ENCODE results near the gene SLC4A7. TPM values are rescaled to one million over a fixed set of nuclear protein-coding genes. Genes with fewer than 3 reads are reported as not detected.
"Not testable (repeated sequence)": the region's sequence is repeated elsewhere in the genome, so short reads cannot be mapped to it uniquely, and the experiment has no call there.

The SLC4A7 gene
- 10.6 TPM for polyA plus RNA-seq

DNA sequence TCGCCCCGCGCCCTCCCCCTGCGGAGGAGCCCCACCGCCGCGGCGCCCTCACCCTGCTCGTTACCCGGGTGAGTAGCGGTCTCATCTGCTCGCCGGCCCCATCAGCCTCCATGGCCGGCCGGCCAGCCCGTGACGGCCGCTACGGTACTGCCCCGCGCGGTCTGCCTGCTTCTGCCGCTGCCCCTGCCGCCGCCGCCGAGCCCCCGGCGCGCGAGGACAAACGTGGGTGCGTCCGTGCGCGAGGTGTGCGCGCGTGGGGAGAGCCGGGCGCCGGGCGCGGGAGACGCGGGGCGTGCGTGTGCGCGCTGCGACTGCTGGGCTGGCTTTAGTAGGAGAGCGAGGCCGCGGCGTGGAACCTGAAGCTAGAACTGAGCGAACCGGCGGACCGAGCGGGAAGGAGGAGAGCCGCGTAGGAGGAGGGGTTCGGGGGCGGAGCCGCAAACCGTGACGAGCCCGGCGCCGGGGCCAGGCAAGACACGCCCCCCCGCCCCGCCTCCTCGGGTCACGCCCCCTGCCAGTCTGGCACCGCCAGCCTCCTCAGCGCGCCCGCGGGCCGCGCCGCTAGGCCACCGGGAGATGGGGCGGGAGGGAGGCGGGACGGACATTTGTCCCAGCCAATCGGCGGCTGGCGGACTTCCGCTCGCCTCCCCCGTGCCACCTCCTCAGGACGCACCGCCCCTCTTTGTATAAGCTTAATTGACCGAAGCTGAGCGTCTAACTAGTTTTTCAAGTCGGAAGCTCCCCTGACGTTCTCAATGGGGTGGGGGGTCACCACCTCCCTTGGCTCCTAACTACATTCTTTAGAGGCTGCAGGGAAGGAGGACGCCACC lies at the start of gene SLC4A7:
Gene SLC4A7, minus strand, starts transcription at position 370 of the 830 bp plus-strand sequence. Its CDS starts 258 bp downstream, at position 112.
- peak within 1 kb of the TSS; percentile 98 to 100 (median 99) for H3K4me3 Mint-ChIP-seq
- H3K9me3 Mint-ChIP-seq: peaks cover 0 to 2% (median 0%) of the 10 kb centered on the region in 3 donors
- H3K27ac Mint-ChIP-seq: peak within 1 kb of the TSS; percentile 96
- H3K36me3 Mint-ChIP-seq: no peaks in the 10 kb centered on the region
- H3K27me3 Mint-ChIP-seq: no peaks in the 10 kb centered on the region
- H3K4me1 Mint-ChIP-seq: peaks cover 32 to 36% (median 35%) of the 10 kb centered on the region in 3 donors

DNA sequence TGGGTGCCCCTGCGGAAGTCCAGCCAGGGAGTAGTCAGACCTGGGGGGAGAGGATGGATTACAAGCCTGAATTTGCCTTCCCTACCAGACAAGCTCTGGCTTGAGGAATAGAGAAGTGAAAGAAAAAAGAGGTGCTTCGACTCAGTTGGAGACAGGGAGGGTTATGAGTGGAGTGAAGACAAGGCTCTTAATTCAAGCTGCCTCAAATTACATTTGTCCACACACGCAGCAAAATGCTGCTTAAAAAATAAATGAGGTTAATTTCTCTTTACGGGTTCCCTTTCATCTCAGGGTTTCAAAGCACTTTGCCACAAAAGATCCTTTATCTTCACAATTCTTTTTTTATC lies 49.0 kb upstream of the SLC4A7 start:
- no peaks in the 10 kb centered on the region for H3K9me3 Mint-ChIP-seq
- peaks cover 3% of the 10 kb centered on the region for H3K36me3 Mint-ChIP-seq
- H3K4me3 Mint-ChIP-seq: peak overlapping the region in 1 of 4 donors; percentile 27
- peaks cover 20 to 27% (median 21%) of the 10 kb centered on the region in 3 donors for H3K4me1 Mint-ChIP-seq
- no peak overlapping the region for H3K27ac Mint-ChIP-seq
- peaks cover 3% of the 10 kb centered on the region for H3K27me3 Mint-ChIP-seq

DNA sequence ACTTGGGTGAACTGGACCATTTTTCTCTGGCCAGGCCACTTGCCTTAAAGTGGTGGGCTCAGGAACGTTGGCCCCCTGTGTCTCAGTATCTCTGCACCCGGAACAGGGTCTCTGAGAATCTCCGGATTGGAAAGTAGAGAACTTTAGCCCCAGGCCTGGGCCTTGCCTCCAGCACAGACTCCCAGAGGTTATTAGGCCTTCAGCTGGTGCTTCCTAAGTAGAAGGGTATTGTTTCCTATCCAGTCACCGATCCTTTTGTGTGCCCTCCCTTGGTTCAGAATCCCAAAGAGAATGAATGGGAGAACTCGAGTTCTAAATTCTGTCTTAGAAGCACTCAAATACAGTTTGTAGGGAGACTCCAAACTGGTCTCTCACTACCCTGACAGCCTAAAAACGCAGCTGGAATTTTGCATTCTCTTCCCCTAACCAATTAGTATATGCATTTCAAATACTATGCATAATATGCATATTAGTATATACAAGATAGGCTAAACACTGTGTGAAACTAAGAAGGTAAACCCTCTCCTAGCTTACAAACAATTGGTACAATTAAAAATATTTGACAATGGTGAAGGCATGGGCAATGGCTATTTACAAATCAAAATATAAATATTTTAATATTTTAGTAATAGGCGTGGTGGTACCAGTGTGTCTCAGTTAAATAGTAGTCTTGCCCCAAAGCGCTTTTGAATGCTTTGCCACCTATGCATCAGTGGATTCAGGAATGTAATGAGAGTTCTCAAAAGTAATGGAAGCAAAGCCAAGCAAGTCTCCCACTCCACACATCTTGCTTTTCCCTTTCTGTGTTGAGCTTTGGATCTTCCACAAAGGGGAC lies 48.5 kb upstream of the SLC4A7 start:
- Mint-ChIP-seq H3K36me3 (peaks cover 3% of the 10 kb centered on the region), H3K4me1 (peaks cover 20 to 27% (median 21%) of the 10 kb centered on the region in 3 donors), H3K27me3 (peaks cover 3% of the 10 kb centered on the region), H3K9me3 (no peaks in the 10 kb centered on the region), H3K27ac (no peak overlapping the region), H3K4me3 (no peak overlapping the region)

DNA sequence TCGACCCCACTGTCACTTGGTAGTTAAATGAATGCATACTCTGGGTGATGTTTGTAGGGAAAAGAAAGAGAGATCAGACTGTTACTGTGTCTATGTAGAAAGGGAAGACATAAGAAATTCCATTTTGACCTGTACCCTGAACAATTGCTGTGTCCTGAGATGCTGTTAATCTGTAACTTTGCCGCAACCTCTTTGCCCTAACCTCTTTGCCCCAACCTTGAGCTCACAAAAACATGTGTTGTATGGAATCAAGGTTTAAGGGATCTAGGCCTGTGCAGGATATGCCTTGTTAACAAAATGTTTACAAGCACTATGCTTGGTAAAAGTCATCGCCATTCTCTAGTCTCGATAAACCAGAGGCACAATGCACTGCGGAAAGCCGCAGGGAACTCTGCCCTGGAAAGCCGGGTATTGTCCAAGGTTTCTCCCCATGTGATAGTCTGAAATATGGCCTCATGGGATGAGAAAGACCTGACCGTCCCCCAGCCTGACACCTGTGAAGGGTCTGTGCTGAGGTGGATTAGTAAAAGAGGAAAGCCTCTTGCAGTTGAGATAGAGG lies 47.1 kb upstream of the SLC4A7 start:
- H3K27ac Mint-ChIP-seq, H3K4me3 Mint-ChIP-seq, H3K27me3 Mint-ChIP-seq, H3K9me3 Mint-ChIP-seq, H3K36me3 Mint-ChIP-seq: not testable (repeated sequence)
- H3K4me1 Mint-ChIP-seq: peaks cover 21 to 32% (median 24%) of the 10 kb centered on the region in 3 donors

DNA sequence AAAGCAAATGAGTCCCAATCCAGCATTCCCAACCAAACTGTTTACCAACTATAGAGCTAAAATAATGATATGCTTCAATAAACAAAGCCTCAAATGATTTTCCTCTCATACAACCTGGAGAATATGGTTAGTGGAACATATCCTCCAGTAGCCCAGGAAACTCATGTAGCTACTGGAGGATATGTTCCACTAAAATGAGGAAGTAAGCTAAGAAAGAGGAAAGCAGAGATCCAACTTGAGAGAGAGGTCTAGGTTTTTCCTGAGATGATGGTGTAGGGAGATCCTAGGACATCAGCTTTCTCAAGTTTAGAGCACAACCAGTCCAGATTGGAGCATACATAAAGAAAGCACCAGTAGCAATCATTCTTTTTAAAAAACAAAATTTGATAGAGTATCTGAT lies 44.6 kb upstream of the SLC4A7 start:
- Mint-ChIP-seq H3K36me3 (no peaks in the 10 kb centered on the region), H3K9me3 (no peaks in the 10 kb centered on the region), H3K27me3 (peaks cover 2% of the 10 kb centered on the region), H3K27ac (no peak overlapping the region), H3K4me1 (peaks cover 9 to 18% (median 14%) of the 10 kb centered on the region in 3 donors), H3K4me3 (no peak overlapping the region)

DNA sequence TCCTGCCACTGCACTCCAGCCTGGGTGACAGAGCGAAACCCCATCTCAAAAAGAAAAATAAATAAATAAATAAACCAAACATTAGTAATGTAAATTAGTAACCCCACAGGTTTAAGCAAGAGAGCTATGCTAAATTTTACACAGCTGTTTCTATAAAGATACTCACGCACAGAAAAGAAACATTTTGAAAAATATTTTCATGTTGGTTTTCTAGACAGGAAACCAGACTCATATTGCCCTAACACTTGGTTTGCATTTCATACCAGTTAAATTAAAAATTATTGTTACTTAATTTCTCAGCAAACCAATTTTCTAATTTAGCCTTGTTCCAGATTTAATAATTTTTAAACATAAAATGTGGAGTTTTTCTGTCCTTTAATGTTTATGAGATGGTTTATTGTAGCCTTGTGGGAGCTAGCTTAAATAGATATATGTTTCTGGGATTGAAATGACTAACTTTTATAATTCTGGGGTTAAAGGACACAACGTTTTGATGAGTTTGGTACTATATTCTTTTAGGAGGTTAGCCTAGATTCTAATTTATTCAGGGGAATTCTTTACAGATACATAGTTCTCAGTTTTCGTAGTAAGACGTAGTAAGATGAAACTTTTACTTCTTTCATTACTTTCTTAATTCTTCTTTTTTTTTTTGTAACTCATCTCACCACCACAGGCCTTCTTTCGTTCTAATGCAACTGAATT lies 42.6 kb upstream of the SLC4A7 start:
- Mint-ChIP-seq H3K27ac (no peak overlapping the region), H3K4me1 (peaks cover 2 to 9% (median 6%) of the 10 kb centered on the region in 3 donors), H3K36me3 (no peaks in the 10 kb centered on the region), H3K9me3 (no peaks in the 10 kb centered on the region), H3K4me3 (no peak overlapping the region), H3K27me3 (no peaks in the 10 kb centered on the region)

DNA sequence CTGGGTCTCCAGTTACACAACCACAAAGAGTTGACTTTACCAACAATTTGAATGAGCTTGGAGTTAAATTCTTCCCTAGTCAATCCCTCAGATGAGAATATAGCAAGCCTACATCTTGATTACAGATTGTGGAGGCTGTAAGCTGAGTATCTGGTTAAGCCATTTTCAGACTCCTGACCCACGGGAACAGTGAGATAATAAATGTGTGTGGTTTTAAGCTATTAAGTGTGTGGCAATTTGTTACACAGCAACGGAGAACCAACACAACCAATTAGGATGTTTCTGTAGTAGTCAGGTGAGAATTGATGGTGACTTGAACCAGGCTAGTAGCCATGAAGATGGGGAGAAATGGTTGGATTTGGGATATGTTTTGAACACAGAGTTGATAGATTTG lies 37.7 kb upstream of the SLC4A7 start:
- Mint-ChIP-seq H3K27me3 (no peaks in the 10 kb centered on the region), H3K4me1 (peaks cover 0 to 2% (median under 1%) of the 10 kb centered on the region in 3 donors), H3K27ac (no peak overlapping the region), H3K36me3 (no peaks in the 10 kb centered on the region), H3K4me3 (no peak overlapping the region), H3K9me3 (no peaks in the 10 kb centered on the region)

DNA sequence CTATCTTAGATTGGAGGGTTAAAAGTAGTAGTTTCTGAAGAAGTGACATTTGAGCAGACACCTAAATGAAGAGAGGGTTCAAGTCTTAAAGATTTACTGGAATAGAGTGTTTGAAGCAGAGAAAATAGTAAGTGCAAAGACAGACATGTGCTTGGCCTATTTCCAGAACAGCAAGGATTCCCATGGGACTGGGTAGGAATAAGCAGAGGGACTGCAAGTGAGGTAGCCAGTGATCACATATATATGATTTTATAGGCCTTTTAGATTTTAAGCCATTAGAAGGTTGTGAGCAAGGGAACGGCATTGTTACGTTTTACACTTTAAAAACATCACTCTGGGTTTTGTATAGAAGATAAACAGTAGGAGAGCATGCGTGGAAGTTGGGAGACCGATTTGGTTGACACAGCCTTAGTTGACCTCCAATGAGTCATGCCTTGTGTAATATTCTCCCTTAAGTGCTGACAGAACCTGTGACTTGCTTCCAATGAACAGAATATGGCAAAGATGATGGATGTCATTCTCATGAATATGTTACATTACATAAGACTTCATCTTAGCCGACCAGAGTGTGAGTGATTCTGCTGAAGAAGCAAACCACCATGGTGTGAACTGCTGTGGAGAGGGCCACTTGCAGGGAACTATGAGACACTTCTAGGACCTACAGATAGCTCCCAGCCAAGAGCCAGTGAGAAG lies 37.1 kb upstream of the SLC4A7 start:
- no peaks in the 10 kb centered on the region for H3K27me3 Mint-ChIP-seq
- no peak overlapping the region for H3K27ac Mint-ChIP-seq
- H3K4me3 Mint-ChIP-seq: no peak overlapping the region
- H3K9me3 Mint-ChIP-seq: no peaks in the 10 kb centered on the region
- no peaks in the 10 kb centered on the region for H3K4me1 Mint-ChIP-seq
- no peaks in the 10 kb centered on the region for H3K36me3 Mint-ChIP-seq

DNA sequence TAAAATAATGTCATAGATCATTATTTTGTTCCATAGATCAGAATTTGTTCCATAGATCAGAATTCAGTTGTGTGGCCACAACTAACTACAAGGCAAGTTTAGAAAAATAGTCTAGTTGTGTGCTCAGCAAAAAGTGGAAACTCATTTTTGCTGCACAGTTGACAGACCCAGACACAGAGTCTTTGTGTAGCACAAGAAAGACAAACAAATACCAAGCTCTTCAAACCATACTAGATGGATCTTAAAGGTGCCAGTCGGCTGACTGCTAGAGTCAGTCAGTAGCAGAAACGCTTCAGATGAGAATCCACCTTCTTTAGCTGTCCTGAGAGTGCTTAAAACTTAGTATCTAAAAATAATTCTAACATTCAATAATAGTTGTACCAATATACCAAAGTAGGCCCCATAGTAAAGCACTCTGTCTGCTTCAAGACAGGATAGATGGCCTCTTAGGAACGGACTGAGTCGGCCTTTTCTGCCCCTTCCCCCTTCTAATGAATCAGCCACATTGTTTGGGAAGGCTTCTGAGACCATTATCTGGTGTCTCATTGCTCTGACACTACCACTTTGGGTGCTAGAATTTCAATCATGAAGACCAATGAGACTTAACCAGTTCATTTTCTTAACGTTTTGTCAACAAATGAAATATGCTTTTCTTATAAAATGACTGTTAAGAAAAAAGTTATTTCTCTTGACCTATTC lies 27.7 kb upstream of the SLC4A7 start:
- Mint-ChIP-seq H3K9me3 (no peaks in the 10 kb centered on the region), H3K4me1 (peaks cover 2 to 8% (median 3%) of the 10 kb centered on the region in 3 donors), H3K36me3 (no peaks in the 10 kb centered on the region), H3K4me3 (no peak overlapping the region), H3K27me3 (no peaks in the 10 kb centered on the region), H3K27ac (no peak overlapping the region)

DNA sequence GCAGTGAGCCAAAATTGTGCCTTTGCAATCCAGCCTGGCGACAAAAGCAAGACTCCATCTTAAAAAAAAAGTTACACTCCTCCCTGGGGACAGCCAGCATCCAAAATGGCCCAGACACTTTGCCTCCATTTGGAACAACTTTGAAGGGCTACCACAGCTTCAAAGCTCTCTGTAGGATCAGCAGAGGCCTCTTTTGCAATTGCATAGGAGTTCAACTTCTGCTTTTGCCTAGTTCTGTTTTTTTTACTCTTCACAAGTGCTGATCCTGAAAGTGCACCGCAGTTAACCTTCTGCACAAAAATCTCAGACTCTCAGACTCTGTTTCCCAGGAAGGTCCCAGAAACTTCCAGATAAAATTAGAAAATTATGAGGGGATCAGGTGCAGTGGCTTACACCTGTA lies 25.2 kb upstream of the SLC4A7 start:
- no peaks in the 10 kb centered on the region for H3K9me3 Mint-ChIP-seq
- H3K27ac Mint-ChIP-seq: no peak overlapping the region
- no peaks in the 10 kb centered on the region for H3K36me3 Mint-ChIP-seq
- H3K4me3 Mint-ChIP-seq: no peak overlapping the region
- H3K27me3 Mint-ChIP-seq: no peaks in the 10 kb centered on the region
- H3K4me1 Mint-ChIP-seq: peaks cover 2 to 8% (median 3%) of the 10 kb centered on the region in 3 donors

DNA sequence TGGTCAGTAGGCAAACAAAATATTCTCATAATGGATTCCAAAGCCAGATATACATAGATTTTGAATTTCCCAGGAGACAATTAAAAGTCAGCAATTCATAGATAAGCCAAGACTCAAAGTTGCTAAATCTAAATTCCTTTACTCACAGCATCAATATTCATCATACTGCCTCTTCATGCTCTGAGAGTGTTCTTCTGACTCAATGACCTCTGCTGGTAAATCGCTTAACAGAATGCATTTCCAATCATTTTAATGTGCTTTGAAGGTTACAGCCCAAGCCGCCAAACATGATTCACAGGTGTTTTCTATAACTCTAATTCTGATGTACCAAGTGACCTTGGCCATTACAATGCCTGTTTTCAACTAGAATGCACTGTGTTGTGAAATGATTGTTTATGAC lies 24.2 kb upstream of the SLC4A7 start:
- no peaks in the 10 kb centered on the region for H3K27me3 Mint-ChIP-seq
- no peak overlapping the region for H3K27ac Mint-ChIP-seq
- H3K4me3 Mint-ChIP-seq: no peak overlapping the region
- H3K9me3 Mint-ChIP-seq: no peaks in the 10 kb centered on the region
- no peaks in the 10 kb centered on the region for H3K36me3 Mint-ChIP-seq
- peaks cover 2 to 8% (median 3%) of the 10 kb centered on the region in 3 donors for H3K4me1 Mint-ChIP-seq

DNA sequence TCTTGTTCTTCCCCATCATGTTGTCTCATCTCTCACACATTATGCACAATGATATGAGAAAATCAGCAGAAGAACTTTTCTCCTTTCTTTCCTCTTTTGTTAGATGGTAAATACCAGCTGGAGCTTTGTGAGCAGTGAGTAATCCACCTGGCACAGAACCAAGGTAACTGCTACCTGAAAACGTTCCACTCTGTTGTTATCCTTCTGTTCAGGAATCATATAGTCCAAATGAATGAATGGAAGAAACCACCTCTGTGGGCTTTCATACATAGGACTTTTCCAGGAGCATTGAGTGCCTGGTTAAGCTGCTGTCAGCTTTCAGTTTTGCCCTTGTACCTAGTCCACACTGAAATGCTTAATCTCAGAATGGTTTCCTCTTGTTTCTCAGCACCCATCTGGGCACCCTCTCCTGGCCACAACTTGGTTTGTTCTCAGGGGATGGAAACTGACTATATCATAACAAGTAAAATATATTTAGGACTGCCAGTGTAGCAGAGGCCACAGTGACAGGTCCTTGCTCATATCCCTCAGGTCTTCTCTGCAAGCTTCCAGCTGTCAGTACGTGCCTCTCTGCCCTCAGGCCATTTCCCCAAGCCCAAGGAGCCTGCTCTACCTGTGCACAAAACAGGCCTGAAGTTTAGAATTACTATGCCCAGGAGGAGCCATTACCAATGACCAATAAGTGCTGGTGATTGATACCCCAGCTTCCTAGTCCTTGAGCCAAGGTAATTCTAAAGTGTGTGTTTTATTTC lies 23.5 kb upstream of the SLC4A7 start:
- H3K27ac Mint-ChIP-seq: no peak overlapping the region
- no peaks in the 10 kb centered on the region for H3K9me3 Mint-ChIP-seq
- H3K4me3 Mint-ChIP-seq: no peak overlapping the region

DNA sequence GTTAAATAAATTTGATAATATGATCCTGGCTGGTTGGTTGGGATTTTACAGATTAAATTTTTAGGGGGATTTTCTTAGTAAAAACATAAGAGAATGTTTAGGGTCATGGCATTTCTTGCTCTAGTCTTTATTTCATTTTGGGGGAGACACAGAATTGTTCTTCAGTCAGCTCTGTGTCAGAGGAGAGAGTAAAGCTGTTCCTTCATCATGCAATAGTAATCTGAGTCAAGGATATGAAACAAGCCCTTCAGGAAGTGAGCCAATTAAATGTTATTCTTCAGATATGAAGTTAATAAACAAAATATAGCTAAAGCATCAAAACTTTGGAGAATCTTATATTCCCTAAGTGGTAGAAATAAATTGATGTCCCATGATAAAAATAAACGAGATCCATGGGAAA lies 22.9 kb upstream of the SLC4A7 start:
- H3K4me1 Mint-ChIP-seq: peaks cover 2 to 8% (median 3%) of the 10 kb centered on the region in 3 donors
- no peak overlapping the region for H3K4me3 Mint-ChIP-seq
- no peaks in the 10 kb centered on the region for H3K9me3 Mint-ChIP-seq
- no peak overlapping the region for H3K27ac Mint-ChIP-seq
- no peaks in the 10 kb centered on the region for H3K36me3 Mint-ChIP-seq
- H3K27me3 Mint-ChIP-seq: no peaks in the 10 kb centered on the region

More for the DNA sequence above, 23.5 kb upstream of the SLC4A7 start:
- no peaks in the 10 kb centered on the region for H3K27me3 Mint-ChIP-seq
- no peaks in the 10 kb centered on the region for H3K36me3 Mint-ChIP-seq
- H3K4me1 Mint-ChIP-seq: peaks cover 2 to 8% (median 3%) of the 10 kb centered on the region in 3 donors

All from IgD-negative memory B cell (primary cell).